Embryonic facial prominence (tissue), 1 donor: Measurements from ENCODE around the gene CYP4A22.
"Not testable (repeated sequence)": the region's sequence is repeated elsewhere in the genome, so short reads cannot be mapped to it uniquely, and the experiment has no call there.

Source experiments
- DNase-seq: peaks from one replicate; pipeline ENCODE4 v3.0.0-alpha.2; 2016; ENCODE audit errors: extremely low spot score

The CYP4A22 gene

GRCh38 chr1:47184822-47185677 is 47.8 kb downstream of the CYP4A22 start:
- no peak for DNase-seq

DNA sequence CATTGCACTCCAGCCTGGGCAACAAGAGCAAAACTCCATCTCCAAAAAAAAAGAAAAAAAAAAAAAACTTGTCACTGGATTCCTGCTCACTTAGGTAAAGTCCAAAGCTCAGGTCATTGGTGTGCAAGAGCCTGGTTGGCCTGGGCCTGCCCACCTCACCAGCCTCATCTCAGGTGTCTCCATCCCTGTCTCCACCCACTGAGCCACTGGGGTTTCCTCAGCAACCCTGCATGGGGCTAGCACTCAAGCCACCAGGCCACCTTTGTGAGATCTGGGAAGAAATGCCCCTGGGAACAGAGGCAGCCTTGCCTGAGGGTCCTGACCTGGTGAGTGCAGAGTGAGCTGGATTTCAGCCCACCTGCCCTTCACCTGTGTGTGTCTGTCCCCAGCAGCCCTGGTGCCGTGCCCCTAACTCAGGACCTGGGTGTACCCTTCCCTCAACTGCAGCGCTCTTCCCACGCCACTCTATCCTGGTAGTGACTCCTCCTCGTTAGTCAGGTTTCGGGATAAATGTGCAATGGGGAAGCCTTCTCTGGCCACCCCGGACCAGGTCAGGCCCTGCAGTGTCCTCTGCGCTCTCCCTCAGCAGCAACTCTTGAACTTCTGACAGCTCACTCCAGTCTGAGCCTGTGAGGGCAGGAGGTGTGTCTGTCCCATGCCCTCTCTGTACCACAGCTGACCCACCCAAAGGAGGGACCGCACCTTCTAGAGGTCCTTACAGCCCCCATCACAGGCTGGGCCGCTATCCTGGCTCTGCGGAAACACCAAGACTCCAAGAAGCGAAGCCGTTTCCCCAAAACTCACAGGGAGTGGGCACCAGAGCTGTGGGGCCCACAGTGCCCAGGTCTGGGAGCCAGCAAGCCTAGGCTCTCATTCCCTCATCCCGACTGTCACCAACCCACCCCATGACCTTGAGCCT is 49.3 kb downstream of the CYP4A22 start:
- DNase-seq, result no peak

- DNase-seq, result no peak
Observed at GRCh38 chr1:47187231-47187925, 50.1 kb downstream of the CYP4A22 start.

DNA sequence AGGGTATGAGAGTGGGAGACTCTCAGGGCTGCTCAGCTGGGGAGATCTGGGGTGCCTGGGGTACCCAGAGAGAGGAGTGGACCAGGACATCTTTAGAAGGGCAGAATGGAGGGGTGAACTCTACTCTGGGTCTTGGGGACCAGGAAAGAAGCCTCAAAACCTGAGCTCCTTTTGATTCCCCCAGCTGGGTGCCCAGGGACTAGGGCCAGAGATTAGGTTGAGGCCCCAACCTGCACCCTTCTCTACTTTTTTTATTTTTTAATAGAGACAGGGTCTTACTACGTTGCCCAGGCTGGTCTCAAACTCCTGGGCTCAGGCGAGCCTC is 50.6 kb downstream of the CYP4A22 start:
- DNase-seq, result no peak

GRCh38 chr1:47188791-47189785 is 51.8 kb downstream of the CYP4A22 start:
- DNase-seq, result no peak

DNA sequence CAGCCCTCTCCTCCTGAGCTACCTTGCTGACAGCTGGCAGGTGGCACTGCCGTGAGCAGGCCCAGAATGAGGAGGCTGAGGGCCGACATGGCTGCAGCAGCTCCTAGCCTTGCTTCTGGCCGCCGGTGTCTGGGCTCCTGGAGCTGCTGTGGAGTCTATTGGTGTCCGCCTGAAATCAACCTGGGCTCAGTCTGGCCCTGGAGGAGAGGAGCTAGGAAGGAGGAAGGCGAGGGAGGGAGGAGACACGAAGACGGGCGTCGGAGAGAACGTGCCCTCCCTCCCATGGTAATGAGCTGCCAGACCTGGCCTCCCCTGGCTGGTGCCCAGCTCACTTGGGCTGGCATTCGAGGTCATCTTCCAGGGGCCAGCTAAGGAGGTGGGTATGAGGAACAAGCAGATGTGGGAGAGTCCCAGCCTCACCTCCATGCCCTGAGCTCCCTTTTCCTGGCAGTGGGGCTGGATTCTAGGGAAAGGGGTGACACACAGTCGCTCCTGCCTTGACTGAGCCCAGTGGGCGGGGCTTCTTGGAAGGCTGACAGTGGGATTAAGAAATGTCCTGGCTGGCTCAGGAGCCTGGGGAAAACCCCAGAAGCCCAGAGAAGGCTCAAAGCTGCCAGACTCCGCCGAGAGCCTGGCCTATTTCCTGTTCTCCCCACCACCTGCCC is 52.7 kb downstream of the CYP4A22 start, which contains the start of gene PDZK1IP1:
PDZK1IP1 (minus strand) TSS at position 193 of the 665 bp plus-strand sequence; CDS start at position 89, 104 bp downstream.
- no peak for DNase-seq

- DNase-seq, result no peak
Observed at GRCh38 chr1:47190509-47190855, 53.2 kb downstream of the CYP4A22 start.

- no peak for DNase-seq
Observed at GRCh38 chr1:47190857-47191256, 53.6 kb downstream of the CYP4A22 start.

- no peak for DNase-seq
Observed at GRCh38 chr1:47191940-47192457, 54.8 kb downstream of the CYP4A22 start.

DNA sequence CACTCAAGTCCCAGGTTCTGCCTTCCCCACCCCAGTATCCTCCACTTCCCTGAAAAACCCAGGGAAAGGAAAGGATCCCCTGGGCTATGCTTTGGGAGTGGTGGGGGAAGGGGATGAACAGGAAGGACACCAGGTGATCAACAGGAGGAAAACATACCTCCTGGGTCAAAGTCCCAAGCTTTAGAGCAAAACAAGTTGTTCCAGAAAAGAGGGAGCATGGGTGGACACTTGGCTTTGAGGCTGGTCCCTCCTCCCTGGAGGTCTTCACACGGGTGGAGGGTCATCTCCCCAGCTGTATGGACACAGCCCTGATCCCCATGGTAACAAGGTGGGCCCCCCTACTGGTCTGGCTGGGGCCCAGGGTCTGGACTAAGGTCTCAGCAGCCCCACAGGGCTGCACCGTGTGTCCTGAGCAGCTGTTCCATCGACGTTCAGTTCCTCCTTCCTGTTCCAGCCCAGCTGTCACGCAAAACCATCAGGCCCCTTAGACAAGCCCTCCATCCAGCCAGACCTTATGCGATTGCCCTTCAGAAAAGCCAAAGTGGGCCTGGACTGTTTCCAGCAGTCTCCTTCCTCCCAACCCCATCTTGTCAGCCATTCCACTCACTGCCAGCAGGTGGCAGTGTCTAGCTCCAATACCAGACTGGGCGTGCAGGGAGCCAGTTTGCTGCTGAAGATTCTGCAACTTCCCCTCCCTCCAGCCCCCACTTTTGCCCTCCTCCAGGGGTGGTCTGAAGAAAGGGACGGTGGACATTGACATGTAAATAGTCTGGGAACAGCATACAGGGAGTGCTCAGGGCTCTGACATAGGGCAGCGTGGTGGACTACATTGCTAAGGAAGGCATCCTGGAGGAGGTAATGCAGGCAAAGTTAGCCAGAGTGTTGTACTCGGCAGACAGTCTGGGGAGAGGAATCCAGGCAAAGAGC is 55.5 kb downstream of the CYP4A22 start:
- DNase-seq, result no peak

- not testable (repeated sequence) for DNase-seq
Observed at GRCh38 chr1:47193496-47193895, 56.3 kb downstream of the CYP4A22 start.

DNA sequence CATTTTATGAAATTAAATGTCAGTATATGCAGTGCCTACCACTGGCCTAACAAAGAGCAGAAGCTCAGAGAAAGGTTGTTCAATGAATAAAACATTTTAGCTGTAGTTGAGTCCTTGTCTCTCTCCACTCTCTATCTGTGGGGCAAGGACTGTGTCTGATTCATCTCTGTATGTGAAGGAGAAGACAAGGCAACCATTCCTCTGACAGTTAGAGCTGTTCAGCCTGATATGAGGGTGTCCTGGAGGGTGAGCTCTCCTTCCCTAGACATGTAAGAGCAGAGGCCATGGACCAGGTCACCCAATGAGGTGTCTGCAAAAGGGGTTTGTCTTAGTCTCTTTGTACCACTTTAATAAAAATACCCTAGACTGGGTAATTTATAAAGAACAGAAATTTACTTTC is 57.1 kb downstream of the CYP4A22 start:
- no peak for DNase-seq

DNA sequence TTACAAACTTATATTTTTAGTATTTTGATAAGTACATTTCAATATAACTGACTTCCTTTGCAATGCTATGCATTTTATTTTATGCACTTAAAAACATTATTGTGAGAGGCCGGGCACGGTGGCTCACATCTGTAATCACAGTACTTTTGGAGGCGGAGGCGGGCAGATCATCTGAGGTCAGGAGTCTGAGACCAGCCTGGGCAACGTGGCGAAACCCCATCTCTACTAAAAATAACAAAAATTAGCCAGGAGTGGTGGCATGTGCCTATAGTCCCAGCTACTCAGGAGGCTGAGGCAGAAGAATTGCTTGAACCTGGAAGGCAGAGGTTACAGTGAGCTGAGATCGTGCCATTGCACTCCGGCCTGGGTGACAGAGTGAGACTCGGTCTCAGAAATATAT is 58.7 kb downstream of the CYP4A22 start:
- not testable (repeated sequence) for DNase-seq

DNA sequence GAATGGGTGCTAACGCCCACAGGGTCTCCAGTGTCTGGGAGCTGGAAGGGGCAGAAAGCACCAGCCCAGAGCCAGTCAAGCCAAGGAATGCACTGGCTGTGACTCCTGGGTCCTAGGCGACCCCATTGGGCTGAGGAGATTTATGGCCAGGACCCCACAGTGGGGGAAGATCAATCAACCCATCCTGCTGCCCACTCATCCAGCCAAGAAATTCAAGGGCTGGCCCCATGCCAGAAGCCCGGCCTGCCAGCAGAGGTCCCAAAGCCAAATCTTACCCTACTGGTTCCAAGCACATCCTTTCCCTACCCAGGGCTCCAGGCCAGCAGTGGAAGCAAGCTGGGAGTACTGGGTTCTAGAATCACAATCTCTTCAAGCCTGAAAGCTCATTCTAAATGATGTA is 59.4 kb downstream of the CYP4A22 start:
- DNase-seq, result no peak

DNA sequence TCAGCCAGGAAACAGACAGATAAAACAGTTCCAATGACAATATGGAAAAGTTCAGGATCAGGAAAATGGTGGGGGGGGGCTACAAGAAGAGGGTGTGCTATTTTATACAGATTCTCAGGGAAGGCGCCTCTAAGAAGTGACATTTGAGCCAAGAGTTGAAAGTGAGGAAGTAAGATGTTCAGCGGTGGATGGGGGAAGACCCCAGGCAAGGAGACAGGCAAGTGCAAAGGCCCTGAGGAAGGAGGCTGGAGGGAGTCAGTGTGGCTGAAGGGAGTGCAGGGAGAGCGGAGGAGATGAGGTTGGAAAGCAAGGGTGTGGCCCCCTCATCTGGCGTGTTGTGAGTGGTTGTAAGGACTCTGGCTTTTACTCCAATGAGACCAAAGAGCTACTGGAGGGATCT is 61.0 kb downstream of the CYP4A22 start:
- no peak for DNase-seq
